GM21786 (cell line): ENCODE results near the gene KLHDC10.
"Not testable (repeated sequence)": the region's sequence is repeated elsewhere in the genome, so short reads cannot be mapped to it uniquely, and the experiment has no call there.

Experiments
- ATAC-seq: cut with Tn5 transposase; IDR thresholded peaks from one replicate; pipeline ENCODE4 v1.9.1; 2021; ENCODE audit not compliant: unreplicated experiment

Gene KLHDC10, protein sequence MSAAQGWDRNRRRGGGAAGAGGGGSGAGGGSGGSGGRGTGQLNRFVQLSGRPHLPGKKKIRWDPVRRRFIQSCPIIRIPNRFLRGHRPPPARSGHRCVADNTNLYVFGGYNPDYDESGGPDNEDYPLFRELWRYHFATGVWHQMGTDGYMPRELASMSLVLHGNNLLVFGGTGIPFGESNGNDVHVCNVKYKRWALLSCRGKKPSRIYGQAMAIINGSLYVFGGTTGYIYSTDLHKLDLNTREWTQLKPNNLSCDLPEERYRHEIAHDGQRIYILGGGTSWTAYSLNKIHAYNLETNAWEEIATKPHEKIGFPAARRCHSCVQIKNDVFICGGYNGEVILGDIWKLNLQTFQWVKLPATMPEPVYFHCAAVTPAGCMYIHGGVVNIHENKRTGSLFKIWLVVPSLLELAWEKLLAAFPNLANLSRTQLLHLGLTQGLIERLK

DNA sequence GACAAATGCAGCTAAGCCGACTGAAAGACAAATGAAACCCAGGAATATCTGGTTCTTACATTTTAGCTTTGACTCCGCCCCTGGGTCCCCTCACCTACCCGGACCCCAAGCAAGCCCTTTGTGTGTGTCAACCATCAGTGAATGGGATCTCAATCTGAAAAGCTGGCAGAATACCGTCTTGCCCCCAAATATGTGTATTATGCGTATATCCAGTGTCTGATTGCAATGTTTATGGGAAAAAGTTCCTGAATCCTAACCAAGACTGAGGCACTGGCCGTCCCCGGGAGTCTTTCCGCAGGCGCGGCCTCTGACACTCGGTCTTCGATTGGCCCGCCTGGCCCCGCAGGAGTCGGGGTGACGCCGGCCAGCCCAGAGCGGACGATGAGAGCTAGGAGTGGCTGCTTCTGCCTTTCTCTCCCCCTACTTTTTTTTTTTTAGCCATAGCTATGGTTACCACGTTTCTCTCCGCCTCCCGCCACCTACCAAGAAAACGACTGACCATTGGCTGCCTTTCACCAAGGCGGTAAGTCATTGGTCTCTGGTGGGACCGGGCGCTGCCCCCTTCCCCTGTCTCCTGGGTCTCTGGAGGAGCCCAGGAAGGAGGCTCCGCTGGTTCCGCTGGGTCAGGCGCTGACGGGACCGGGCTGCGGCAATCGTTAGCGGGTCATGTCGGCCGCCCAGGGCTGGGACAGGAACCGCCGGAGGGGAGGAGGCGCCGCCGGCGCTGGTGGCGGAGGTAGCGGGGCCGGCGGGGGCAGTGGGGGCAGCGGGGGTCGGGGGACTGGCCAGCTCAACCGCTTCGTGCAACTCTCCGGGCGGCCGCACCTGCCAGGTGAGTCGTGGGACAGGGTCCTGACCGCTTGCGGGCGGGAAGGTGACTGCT, at the start of gene KLHDC10:
Gene KLHDC10 (plus strand): TSS at position 557 of the 883 bp plus-strand sequence. CDS start 110 bp downstream, at position 667.
- ATAC-seq: peak; percentile 94

DNA sequence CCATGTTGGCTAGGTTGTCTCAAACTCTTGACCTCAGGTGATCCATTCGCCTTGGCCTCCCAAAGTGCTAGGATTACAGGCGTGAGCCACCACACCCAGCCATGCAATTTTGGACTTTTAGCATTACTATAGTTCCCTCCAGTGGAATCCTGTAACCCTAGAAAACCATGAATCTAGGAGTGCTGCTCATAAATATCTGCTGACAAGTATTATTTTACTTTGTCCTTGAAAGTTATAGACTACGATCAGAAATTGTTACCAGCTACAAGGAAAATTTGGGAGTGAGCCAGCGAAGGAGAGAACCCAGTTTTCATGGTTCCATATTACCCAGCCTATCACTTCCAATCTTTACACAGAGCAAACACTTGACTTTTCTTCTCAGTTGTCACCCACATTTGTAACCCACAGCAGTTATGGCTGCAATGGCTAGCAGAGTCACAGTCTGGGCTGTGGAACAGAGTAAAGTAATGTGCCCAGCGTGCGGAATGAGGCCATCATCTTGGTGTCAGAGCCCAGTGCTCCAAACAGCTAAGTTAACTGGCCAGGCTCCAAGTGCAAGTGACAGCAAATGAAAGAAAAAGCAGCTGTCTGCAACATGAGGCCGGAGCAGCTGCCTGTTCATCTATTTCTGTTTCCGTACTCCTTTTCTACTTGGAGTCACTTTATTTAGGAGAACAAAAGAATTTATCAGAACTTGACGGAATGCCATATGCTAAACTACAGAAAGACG, 49.1 kb upstream of the KLHDC10 start:
- ATAC-seq: no peak

DNA sequence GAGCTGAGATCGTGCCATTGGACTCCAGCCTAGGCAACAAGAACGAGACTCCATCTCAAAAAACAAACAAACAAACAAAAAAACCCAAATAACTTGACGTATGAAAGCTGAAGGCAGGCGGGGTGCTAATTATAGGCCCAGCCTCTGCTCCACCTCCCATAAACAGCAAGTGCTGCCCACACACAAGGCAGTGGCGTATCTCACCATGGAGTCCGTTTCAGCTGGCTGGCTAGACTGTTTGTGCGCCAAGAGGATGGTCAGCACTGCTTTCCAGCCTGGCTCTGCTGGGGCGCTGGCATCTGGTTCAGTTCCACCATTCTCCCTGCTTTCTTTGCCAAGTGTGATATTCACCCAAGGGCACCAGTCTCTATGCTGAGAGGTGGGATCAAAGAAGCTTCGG, 48.2 kb upstream of the KLHDC10 start:
- no peak for ATAC-seq

DNA sequence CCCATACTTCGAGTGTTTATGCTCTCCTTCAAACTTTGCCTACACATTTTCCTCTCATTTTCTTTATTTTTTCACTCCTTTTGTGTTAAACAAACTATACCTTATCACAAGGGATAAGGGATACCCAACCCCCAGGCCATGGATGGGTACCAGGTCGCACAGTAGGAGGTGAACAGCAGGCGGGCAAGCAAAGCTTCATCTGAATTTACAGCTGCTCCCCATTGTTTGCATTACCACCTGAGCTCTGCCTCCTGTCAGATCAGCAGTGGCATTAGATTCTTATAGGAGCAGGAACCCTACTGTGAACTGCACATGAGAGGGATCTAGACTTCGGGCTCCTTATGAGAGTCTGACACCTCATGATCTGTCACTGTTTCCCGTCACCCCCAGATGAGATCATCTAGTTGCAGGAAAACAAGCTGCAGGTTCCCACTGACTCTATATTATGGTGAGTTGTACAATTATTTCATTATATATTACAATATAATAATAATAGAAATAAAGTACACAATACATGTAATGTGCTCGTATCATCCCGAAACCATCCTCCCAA, 47.6 kb upstream of the KLHDC10 start:
- no peak for ATAC-seq

DNA sequence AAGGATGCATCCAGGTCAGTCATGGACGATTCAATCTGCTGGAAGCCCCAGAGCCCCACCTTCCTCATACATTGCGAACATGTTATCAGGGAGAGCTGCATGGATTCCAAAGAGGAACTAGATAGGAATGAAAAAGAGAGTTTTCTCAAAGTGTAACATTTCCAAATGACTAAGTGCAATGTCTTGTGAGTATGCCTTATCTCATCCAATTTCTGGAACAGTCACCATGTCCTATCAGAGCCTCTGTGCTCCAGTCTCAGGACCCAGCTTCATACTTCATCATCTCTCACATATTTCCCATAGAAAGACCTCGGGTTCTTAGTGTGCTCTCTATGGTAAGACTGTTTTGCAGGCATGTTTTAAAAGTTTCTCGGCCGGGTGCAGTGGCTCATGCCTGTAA, 45.9 kb upstream of the KLHDC10 start:
- ATAC-seq: no peak

DNA sequence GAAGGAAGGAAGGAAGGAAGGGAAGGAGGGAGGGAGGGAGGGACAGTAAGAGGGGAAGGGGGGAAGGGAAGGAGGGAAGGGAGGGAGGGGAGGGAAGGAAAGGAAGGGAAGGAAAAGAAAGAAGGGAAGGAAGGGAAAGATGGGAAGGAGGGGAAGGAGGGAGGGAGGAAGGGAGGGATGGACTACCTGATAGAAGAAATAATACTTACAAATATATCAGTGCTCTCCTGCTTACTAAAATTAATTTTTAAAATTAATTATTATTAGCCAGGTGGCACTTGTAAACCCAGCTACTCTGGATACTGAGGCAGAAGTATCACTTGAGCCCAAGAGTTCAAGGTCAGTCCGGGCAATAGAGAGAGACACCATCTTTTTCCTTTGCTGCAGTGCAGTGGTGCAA, 37.6 kb upstream of the KLHDC10 start:
- no peak for ATAC-seq

DNA sequence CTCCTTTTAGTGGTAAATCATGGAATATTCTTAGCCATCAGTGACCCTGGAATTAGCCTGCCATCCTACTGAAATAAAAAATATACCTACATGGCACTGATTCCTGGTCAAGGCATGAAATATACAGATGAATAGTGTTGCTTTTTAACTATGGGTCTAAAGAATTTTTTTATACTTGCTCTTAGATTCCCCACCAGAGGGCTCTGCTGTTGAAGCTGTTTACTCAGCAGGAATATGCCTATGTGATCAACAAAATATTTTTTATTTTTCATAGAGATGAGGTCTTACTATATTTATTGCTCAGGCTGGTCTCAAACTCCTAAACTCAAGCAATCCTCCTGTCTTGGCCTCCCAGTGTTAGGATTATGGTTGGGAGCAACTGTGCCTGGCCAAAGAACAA, 32.6 kb upstream of the KLHDC10 start:
- ATAC-seq: no peak

DNA sequence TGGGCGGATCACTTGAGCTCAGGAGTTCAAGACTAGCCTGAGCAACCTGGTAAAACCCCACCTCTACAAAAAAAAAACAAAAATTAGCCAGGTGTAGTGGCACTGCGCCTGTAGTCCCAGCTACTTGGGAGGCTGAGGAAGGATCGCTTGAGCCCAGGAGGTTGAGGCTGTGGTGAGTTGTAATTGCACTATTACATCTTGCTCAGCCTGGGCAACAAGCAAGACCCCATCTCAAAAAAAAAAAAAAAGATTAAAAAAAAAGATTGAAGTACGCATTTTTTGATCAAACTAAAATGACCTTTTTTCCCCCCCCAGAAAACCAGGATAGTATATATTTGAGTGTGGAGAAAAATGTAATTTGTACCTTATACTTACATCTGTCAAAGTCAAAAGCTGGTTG, 29.8 kb upstream of the KLHDC10 start:
- ATAC-seq: no peak

DNA sequence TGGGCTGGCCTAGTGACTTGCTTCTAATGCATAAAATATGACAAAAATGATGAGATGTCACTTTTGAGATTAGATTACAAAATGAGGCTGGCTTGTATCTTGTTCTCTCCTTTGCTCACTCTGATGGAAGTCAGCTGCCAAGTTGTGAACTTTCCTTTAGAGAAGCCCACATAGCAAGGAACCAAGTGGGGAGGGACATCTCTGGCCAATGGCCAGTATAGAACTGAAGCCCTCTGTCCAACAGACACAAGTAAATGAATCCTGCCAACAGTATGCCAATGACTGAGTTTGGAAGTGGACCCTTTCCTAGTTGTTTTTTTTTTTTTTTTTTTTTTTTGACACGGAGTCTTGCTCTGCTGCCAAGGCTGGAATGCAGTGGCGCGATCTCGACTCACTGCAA, 22.5 kb upstream of the KLHDC10 start:
- no peak for ATAC-seq

DNA sequence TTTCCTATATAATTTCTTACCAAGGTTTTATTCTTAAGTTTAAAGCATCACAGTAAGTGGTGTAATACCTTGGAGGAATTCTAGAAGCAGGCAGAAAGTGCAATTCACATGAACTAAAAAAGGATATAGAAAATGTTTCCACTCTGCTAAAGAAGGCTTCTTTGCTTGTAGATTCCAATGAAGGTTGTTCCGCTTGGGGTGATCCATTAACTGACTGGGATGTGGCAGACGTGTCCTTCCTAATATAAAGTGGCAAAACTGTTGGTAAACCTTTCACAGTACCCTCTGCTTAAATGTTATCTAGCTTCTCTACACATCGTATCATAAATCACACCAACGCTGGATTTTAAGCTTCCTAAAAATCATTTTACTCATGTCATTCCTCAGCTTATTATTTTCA, 21.4 kb upstream of the KLHDC10 start:
- ATAC-seq: no peak

DNA sequence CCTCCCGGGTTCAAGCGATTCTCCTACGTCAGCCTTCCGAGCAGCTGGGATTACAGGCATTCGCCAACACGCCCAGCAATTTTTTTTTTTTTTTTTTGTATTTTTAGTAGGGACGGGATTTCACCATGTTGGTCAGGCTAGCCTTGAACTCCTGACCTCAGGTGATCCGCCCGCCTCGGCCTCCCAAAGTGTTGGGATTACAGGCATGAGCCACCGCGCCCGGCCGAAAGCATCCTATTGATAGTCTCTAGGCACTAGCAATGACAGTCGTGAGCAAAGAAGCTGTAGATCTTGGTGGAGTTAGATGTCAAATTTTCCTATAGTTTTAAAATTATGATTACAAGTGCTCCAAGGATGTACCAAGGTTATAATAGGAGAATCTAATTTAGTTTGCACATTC, 18.1 kb upstream of the KLHDC10 start:
- not testable (repeated sequence) for ATAC-seq

DNA sequence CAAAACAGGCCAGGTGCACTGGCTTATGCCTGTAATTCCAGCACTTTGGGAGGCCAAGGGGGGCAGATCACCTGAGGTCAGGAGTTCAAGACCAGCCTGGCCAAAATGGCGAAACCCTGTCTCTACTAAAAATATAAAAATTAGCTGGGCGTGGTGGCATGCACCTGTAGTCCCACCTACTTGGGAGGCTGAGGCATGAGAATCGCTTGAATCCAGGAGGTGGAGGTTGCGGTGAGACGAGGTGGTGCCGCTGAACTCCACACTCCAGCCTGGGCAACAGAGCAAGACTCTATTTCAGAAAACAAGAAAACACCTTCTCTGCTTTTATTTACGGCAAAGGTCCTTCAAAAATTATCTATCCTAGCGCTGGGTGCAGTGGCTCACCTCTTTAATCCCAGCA, 15.1 kb upstream of the KLHDC10 start:
- ATAC-seq: not testable (repeated sequence)

DNA sequence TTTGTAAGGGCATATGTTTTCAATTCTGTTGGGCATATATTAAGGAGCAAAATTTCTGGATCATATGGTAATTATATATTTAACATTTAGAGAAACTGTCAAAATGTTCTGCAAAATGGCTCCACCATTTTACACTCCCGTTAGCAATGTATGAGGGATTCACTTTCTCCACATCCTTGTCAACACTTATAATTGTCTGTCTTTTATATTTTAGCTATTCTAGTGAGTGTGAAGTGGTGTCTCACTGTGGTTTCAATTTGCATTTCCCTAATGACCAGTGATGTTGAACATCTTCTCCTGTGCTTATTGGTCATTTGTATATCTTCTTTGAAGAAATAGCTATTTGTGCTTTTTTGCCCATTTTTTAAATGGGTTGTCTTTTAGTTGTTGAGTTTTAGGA, 8.1 kb upstream of the KLHDC10 start:
- ATAC-seq: no peak

DNA sequence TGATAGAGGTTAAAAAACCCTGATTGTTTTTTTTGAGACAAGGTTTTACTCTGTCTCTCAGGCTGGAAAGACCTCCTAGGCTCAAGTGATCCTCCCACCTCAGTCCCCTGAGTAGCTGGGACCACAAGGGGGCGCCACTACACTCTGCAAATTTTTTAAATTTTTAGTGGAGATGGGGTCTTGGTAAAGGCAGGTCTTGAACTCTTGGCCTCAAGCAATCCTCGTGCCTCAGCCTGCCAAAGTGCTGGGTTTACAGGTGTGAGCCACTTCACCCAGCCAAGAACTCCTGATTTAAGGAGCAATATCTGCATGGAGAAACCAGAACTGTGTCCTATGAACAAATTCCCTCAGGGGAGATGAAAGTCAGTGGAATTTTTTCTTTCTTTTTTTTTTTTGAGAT, 7.3 kb upstream of the KLHDC10 start:
- ATAC-seq: no peak

DNA sequence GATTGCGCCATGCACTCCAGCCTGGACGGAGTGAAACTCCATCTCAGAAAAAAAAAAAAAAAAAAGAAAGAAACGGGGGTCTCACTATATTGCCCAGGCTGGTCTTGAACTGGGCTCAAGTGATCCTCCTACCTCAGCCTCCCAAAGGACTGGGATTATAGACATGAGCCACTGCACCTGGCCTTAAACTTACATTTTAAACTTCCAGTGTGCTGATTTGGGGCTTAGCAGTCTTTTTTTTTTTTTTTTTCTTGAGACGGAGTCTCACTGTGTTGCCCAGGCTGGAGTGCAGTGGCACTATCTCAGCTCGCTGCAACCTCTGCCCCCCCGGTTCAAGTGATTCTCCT, 5.8 kb upstream of the KLHDC10 start:
- ATAC-seq: not testable (repeated sequence)

DNA sequence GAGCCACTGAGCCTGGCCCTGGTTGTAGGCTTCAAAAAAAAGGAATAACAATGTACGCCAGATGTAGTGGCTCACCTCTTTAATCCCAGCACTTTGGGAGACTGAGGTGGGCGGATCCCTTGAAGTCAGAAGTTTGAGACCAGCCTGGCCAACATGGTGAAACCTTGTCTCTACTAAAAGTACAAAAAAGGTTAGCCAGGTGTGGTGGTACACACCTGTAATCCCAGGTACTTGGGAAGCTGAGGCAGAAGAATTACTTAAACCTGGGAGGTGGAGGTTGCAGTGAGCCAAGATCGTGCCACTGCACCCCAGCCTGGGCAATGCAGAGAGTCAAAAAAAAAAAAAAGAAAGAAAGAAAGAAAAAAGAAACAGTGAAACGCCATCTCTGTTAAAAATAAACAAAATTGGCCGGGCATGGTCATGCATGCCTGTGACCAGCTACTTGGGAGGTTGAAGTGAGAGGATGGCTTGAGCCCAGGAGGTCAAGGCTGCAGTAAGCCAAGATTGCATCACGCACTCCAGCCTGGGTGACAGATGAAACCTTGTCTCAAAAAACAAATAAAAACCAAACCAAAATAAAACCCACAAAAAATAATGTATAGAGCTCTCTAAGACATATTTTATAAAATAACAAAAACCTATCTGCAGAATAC, 4.7 kb upstream of the KLHDC10 start:
- no peak for ATAC-seq

DNA sequence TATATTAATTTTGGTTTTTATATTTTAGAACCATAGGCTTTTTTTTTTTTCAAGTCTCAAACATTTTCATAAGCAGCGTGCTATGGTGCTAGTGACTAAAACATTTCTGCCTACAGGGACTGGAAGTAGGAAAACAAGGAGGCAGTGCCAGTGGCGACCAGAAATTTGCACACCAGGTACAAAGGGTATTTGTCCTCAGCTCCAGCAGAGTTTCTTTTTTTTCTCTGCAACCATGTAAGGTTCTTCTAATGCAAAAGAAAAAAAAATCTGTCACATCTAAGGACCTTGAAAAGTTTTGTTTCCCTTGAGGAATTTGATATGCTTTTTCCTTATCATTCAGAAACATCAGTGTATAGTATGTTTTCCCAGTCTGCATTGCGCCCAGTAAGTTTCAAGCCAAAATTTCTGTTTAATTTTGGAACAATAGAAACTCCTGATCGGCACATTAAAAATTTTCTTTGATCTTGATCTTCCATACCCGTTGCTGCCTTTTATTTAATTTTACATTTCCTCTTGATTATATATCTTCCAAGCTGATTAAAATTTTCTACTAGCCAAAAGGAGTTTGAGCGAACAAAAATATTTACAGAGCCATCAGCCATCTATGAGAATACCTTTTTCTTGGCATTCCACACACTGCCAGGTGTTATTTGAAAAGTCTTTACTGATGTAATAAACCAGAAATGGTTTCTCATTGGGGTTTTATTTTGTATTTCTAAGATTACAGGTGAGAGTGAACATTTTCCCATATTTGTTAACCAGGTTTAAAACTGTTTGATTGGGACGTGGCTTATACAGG, 956 bp upstream of the KLHDC10 start:
- ATAC-seq: no peak

DNA sequence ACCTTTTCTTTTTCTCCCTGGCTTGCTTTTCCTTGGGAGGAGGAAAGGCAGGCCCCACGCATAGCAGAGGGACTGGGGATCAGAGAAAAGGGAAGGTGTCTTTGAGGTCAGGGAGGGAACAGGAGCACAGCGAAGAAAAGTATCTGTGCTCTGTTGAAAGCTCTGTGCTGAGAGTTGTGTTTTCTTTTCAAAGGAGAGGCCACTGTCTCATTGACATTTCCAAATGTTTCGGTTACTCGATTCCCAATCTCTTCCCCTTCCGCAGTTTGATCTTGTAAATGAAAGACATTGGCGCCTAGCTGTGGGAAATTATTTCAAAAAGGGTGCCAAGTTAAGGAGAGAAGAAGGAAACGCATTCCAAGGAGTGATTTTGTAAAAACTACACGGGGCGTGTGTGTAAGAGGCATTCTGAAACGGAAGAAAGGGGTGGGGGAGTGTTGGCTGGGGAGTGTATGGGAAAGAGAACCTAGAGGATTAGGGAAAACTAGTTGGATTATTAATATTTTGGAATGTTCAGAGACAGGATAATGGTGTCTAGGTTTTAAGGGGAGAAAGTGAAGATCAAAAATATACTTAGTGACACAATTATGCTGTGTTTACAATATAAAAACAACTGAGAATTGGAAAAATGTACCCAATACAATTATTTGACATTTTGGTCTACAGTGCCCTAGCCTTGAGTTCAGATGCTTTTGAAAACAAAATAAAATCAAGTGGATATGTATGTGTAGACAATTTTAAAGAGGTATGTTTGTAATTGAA, 708 bp downstream of the KLHDC10 start:
- peak; percentile 2 for ATAC-seq
